Endothelial cell of umbilical vein (primary cell): Measurements from ENCODE around the gene ZCCHC14. TPM values are rescaled to one million over a fixed set of nuclear protein-coding genes. Genes with fewer than 3 reads are reported as not detected.

Experiments
- BruUV-seq: library from RNA; stranded (reverse); fragments of 400-500 nt; replicated peaks from 2 replicates; lab custom pipeline; 2021; lab: Mats Ljungman, UMichigan
- CTCF ChIA-PET: fragments of 300-600, 350-600 bp; sonication (Branson Sonifier 250); formaldehyde crosslinking; loops from one replicate; lab custom pipeline; 2021; ENCODE audit warnings: antibody characterized with exemption, inconsistent platforms; lab: Charles Lee
- POLR2A ChIA-PET: fragments of 300-600, 350-600 bp; sonication (Branson Sonifier 250); formaldehyde crosslinking; loops from one replicate; lab custom pipeline; 2021; ENCODE audit warnings: antibody characterized with exemption, inconsistent platforms; lab: Charles Lee
- DNase-seq: peaks from one replicate; pipeline ENCODE4 v3.0.0-alpha.2; 2011; ENCODE audit warnings: low read depth, low spot score
- FAIRE-seq: peaks from 2 replicates; lab custom pipeline; 2011; peaks lifted over from hg19 to GRCh38; lab: Jason Lieb, UNC
- H2AFZ ChIP-seq: 2 replicates; pipeline ENCODE4 v1.6.0; 2012; ENCODE audit warnings: low read depth, low read length, control low read depth, inconsistent platforms
- H3K27ac ChIP-seq: 2 replicates; pipeline ENCODE4 v1.5.1; 2011; ENCODE audit warnings: low read depth, mild to moderate bottlenecking, control low read depth, low read length, moderate library complexity; ENCODE audit not compliant: insufficient read depth
- H3K27me3 ChIP-seq, 2 experiments: 2 replicates each; pipeline versions ENCODE4 v1.6.0 to v1.6.1; 2011; ENCODE audit warnings: low read length in 2 of 2, mixed read lengths in 1 of 2; ENCODE audit not compliant: control insufficient read depth in 2 of 2, insufficient read depth in 2 of 2
- H3K36me3 ChIP-seq, 2 experiments: 2 replicates in 1 of 2; 3 replicates in 1 of 2; pipeline ENCODE4 v1.5.1; 2011; ENCODE audit warnings: low read length in 2 of 2, mild to moderate bottlenecking in 1 of 2, moderate library complexity in 1 of 2; ENCODE audit not compliant: control insufficient read depth in 2 of 2, insufficient read depth in 2 of 2; ENCODE audit errors: extremely low read depth in 1 of 2
- H3K4me1 ChIP-seq: 3 replicates; pipeline ENCODE4 v1.5.1; 2011; ENCODE audit warnings: mild to moderate bottlenecking, low read length; ENCODE audit not compliant: control insufficient read depth, insufficient read depth; ENCODE audit errors: extremely low read depth
- H3K4me2 ChIP-seq: 2 replicates; pipeline ENCODE4 v1.6.1; 2011; ENCODE audit warnings: low read length, control low read depth, mixed read lengths; ENCODE audit not compliant: insufficient read depth
- H3K4me3 ChIP-seq, 3 experiments: fragments of 200-600 bp in 1 of 3; sonication (generic), shearing (Covaris generic) in 1 of 3; replicated peaks in 1 of 3; 2 replicates each; pipeline ENCODE4 v1.5.1; 2011 to 2016; ENCODE audit warnings: control low read depth in 3 of 3, low read length in 3 of 3, mild to moderate bottlenecking in 2 of 3, inconsistent platforms in 1 of 3, low read depth in 1 of 3, moderate library complexity in 1 of 3; ENCODE audit not compliant: insufficient read depth in 1 of 3
- H3K79me2 ChIP-seq: 2 replicates; pipeline ENCODE4 v1.6.0; 2012; ENCODE audit warnings: low read length, inconsistent platforms; ENCODE audit not compliant: control insufficient read depth, insufficient read depth
- H3K9ac ChIP-seq: replicated peaks from 2 replicates; pipeline ENCODE3; 2011; ENCODE audit warnings: low read length, control low read depth; ENCODE audit not compliant: insufficient read depth; ENCODE audit errors: extremely low read depth
- H3K9me1 ChIP-seq: replicated peaks from 3 replicates; pipeline ENCODE4 v1.6.0; 2011; ENCODE audit warnings: mild to moderate bottlenecking, low read length; ENCODE audit not compliant: control insufficient read depth, insufficient read depth; ENCODE audit errors: extremely low read depth
- H3K9me3 ChIP-seq: replicated peaks from 2 replicates; pipeline ENCODE4 v1.5.1; 2012; ENCODE audit warnings: low read length, inconsistent platforms; ENCODE audit not compliant: control insufficient read depth, insufficient read depth
- H4K20me1 ChIP-seq: replicated peaks from 2 replicates; pipeline ENCODE3; 2011; ENCODE audit warnings: mild to moderate bottlenecking, low read length; ENCODE audit not compliant: control insufficient read depth, insufficient read depth; ENCODE audit errors: extremely low read depth
- CTCF ChIP-seq, 2 donors: IDR thresholded peaks; 1 replicate in 1 of 2; 2 replicates in 1 of 2; pipeline ENCODE4 v1.5.1; 2011; ENCODE audit warnings: low read length in 2 of 2, mild to moderate bottlenecking in 2 of 2, moderate library complexity in 2 of 2, control low read depth in 1 of 2, inconsistent platforms in 1 of 2, low read depth in 1 of 2; ENCODE audit not compliant: insufficient read depth in 1 of 2; ENCODE audit errors: extremely low read depth in 1 of 2
- EZH2 ChIP-seq: IDR thresholded peaks from 2 replicates; pipeline ENCODE4 v1.6.1; 2012; ENCODE audit warnings: borderline replicate concordance, low read depth, mild to moderate bottlenecking, moderate library complexity, low read length, inconsistent platforms; ENCODE audit not compliant: severe bottlenecking
- FOS ChIP-seq: IDR thresholded peaks from 2 replicates; pipeline ENCODE4 v1.6.1; 2011; ENCODE audit warnings: mild to moderate bottlenecking, low read length, moderate library complexity, borderline replicate concordance; ENCODE audit not compliant: insufficient read depth
- JUN ChIP-seq: IDR thresholded peaks from 2 replicates; pipeline ENCODE4 v1.6.1; 2011; ENCODE audit warnings: borderline replicate concordance, low read depth; ENCODE audit not compliant: insufficient read length, insufficient read depth
- MAX ChIP-seq: IDR thresholded peaks from 2 replicates; pipeline ENCODE4 v1.6.1; 2011; ENCODE audit not compliant: insufficient read depth, insufficient read length
- POLR2A ChIP-seq: IDR thresholded peaks from 2 replicates; pipeline ENCODE4 v1.6.1; 2012; ENCODE audit warnings: low read depth, mild to moderate bottlenecking, control low read depth, low read length
- dilution Hi-C: fragments of 300-500 bp; cut with MboI; formaldehyde crosslinking; loops from one replicate; pipeline ENCODE4 v1.15.0; 2019; ENCODE audit warnings: low sequenced_read_pairs; ENCODE audit not compliant: extremely low pct_ligation_motif_present
- intact Hi-C: fragments of 100-400 bp; cut with micrococcal nuclease; formaldehyde crosslinking; loops from one replicate; pipeline ENCODE4 v1.10.0; 2022
- polyA plus RNA-seq, 4 experiments: library from polyadenylated mRNA; depleted of rRNA in 3 of 4; stranded (reverse) in 3 of 4; unstranded in 1 of 4; fragments of >200 nt; gene quantifications; 2 replicates each; pipeline versions ENCODE4 v1.2.1 to v1.2.3, GENCODE V29; 2011 to 2012; ENCODE audit warnings: missing spikeins in 1 of 4
- total RNA-seq: library from RNA; stranded (reverse); gene quantifications from 2 replicates; pipeline ENCODE4 v1.2.3, GENCODE V29; 2021

The ZCCHC14 gene
- total and polyA plus RNA-seq, 2 donors (not counting 3 experiments of a cell fraction or from before 2014, with no cell fraction given) = 9.5 to 30.9 TPM

- Histone ChIP-seq H3K27me3 (peaks cover 0 to 6% of the 10 kb centered on the region in 2 experiments), H2AFZ (no peak overlapping the region), H3K36me3 (no peaks in the 10 kb centered on the region), H4K20me1 (no peaks in the 10 kb centered on the region), H3K4me2 (no peak overlapping the region), H3K79me2 (no peaks in the 10 kb centered on the region), H3K9me1 (no peaks in the 10 kb centered on the region), H3K9me3 (no peaks in the 10 kb centered on the region), H3K4me3 (no peak overlapping the region), H3K9ac (no peak overlapping the region), H3K4me1 (peaks cover 2% of the 10 kb centered on the region), H3K27ac (no peak overlapping the region)
- ChIA-PET POLR2A (no interaction called here), CTCF (no interaction called here)
- DNase-seq = no peak
- dilution Hi-C loops = no loop called here
- no TSS peak for BruUV-seq
- intact Hi-C loops = no loop called here
- FAIRE-seq = no peak
- TF ChIP-seq JUN (no peak), MAX (no peak), CTCF (IDR thresholded peaks at IDR 0.05; ENCODE audit: extremely low read depth in 1 of 2, insufficient read depth in 1 of 2, low read depth in 1 of 2, low read length in 2 of 2) (no peak), FOS (no peak), EZH2 (no peak), POLR2A (no peak)
Observed at GRCh38 chr16:87502308-87502969, 9.6 kb upstream of the ZCCHC14 start.
